Measurements from ENCODE around the gene MOK. TPM values are rescaled to one million over a fixed set of nuclear protein-coding genes. Genes with fewer than 3 reads are reported as not detected.
A peak's percentile ranks its signal among the peaks of the same experiment; 100 is the strongest.

MOK gene
- total RNA-seq, 1 donor from 2014 or later = 5.2 TPM

- Histone ChIP-seq H3K27me3 (ENCODE audit: control insufficient read depth in 3 of 3, insufficient read depth in 3 of 3, low read length in 3 of 3) (no peaks in the 10 kb centered on the region), H3K36me3 (ENCODE audit: control insufficient read depth in 3 of 3, insufficient read depth in 3 of 3, low read length in 3 of 3) (peaks cover 6 to 7% (median 6%) of the 10 kb centered on the region in 3 donors), H3K4me1 (ENCODE audit: control insufficient read depth in 3 of 3, insufficient read depth in 3 of 3, low read length in 3 of 3) (peaks cover 11 to 20% (median 18%) of the 10 kb centered on the region in 3 donors)
These were observed 82.9 kb downstream of the MOK start for GRCh38 chr14:102222009-102222575.

GRCh38 chr14:102221026-102221425 lies 83.9 kb downstream of the MOK start:
- no peak overlapping the region for H3K27ac ChIP-seq (ENCODE audit: low read depth, low read length)
- no peaks in the 10 kb centered on the region for H3K9me3 ChIP-seq (ENCODE audit: control insufficient read depth in 3 of 3, low read length in 3 of 3)
- H3K4me3 ChIP-seq (ENCODE audit: low read length in 3 of 3) = no peak overlapping the region
- H3K4me1 ChIP-seq (ENCODE audit: control insufficient read depth in 3 of 3, insufficient read depth in 3 of 3, low read length in 3 of 3) = peaks cover 13 to 23% (median 19%) of the 10 kb centered on the region in 3 donors
- peaks cover 6 to 7% (median 6%) of the 10 kb centered on the region in 3 donors for H3K36me3 ChIP-seq (ENCODE audit: control insufficient read depth in 3 of 3, insufficient read depth in 3 of 3, low read length in 3 of 3)
- no peak overlapping the region for H3K9ac ChIP-seq (ENCODE audit: low read depth in 1 of 3, low read length in 3 of 3)
- H3K27me3 ChIP-seq (ENCODE audit: control insufficient read depth in 3 of 3, insufficient read depth in 3 of 3, low read length in 3 of 3) = no peaks in the 10 kb centered on the region

More at GRCh38 chr14:102222009-102222575, 82.9 kb downstream of the MOK start:
- Histone ChIP-seq H3K27ac (ENCODE audit: low read depth, low read length) (no peak overlapping the region), H3K9ac (ENCODE audit: low read depth in 1 of 3, low read length in 3 of 3) (no peak overlapping the region), H3K4me3 (ENCODE audit: low read length in 3 of 3) (no peak overlapping the region), H3K9me3 (ENCODE audit: control insufficient read depth in 3 of 3, low read length in 3 of 3) (no peaks in the 10 kb centered on the region)

GRCh38 chr14:102220031-102220430 lies 84.9 kb downstream of the MOK start:
- peaks cover 22 to 33% (median 29%) of the 10 kb centered on the region in 3 donors for H3K4me1 ChIP-seq (ENCODE audit: control insufficient read depth in 3 of 3, insufficient read depth in 3 of 3, low read length in 3 of 3)
- H3K27me3 ChIP-seq (ENCODE audit: control insufficient read depth in 3 of 3, insufficient read depth in 3 of 3, low read length in 3 of 3) = no peaks in the 10 kb centered on the region
- H3K27ac ChIP-seq (ENCODE audit: low read depth, low read length) = no peak overlapping the region
- H3K36me3 ChIP-seq (ENCODE audit: control insufficient read depth in 3 of 3, insufficient read depth in 3 of 3, low read length in 3 of 3) = peaks cover 6 to 7% (median 6%) of the 10 kb centered on the region in 3 donors
- H3K9me3 ChIP-seq (ENCODE audit: control insufficient read depth in 3 of 3, low read length in 3 of 3) = no peaks in the 10 kb centered on the region
- no peak overlapping the region for H3K4me3 ChIP-seq (ENCODE audit: low read length in 3 of 3)
- no peak overlapping the region for H3K9ac ChIP-seq (ENCODE audit: low read depth in 1 of 3, low read length in 3 of 3)

- Histone ChIP-seq H3K4me1 (ENCODE audit: control insufficient read depth in 3 of 3, insufficient read depth in 3 of 3, low read length in 3 of 3) (peaks cover 27 to 37% (median 31%) of the 10 kb centered on the region in 3 donors), H3K27ac (ENCODE audit: low read depth, low read length) (no peak overlapping the region), H3K9ac (ENCODE audit: low read depth in 1 of 3, low read length in 3 of 3) (no peak overlapping the region)
These were observed 85.6 kb downstream of the MOK start for GRCh38 chr14:102219316-102219715.

GRCh38 chr14:102218688-102219087 lies 86.3 kb downstream of the MOK start:
- H3K9ac ChIP-seq (ENCODE audit: low read depth in 1 of 3, low read length in 3 of 3) = no peak overlapping the region

More at GRCh38 chr14:102219316-102219715, 85.6 kb downstream of the MOK start:
- Histone ChIP-seq H3K4me3 (ENCODE audit: low read length in 3 of 3) (no peak overlapping the region), H3K36me3 (ENCODE audit: control insufficient read depth in 3 of 3, insufficient read depth in 3 of 3, low read length in 3 of 3) (peaks cover 6 to 7% (median 6%) of the 10 kb centered on the region in 3 donors), H3K9me3 (ENCODE audit: control insufficient read depth in 3 of 3, low read length in 3 of 3) (no peaks in the 10 kb centered on the region), H3K27me3 (ENCODE audit: control insufficient read depth in 3 of 3, insufficient read depth in 3 of 3, low read length in 3 of 3) (no peaks in the 10 kb centered on the region)

GRCh38 chr14:102217987-102218421 lies 87.0 kb downstream of the MOK start:
- Histone ChIP-seq H3K27ac (ENCODE audit: low read depth, low read length) (no peak overlapping the region), H3K36me3 (ENCODE audit: control insufficient read depth in 3 of 3, insufficient read depth in 3 of 3, low read length in 3 of 3) (peaks cover 4 to 7% (median 5%) of the 10 kb centered on the region in 3 donors), H3K9me3 (ENCODE audit: control insufficient read depth in 3 of 3, low read length in 3 of 3) (no peaks in the 10 kb centered on the region), H3K27me3 (ENCODE audit: control insufficient read depth in 3 of 3, insufficient read depth in 3 of 3, low read length in 3 of 3) (no peaks in the 10 kb centered on the region), H3K4me1 (ENCODE audit: control insufficient read depth in 3 of 3, insufficient read depth in 3 of 3, low read length in 3 of 3) (peaks cover 27 to 37% (median 31%) of the 10 kb centered on the region in 3 donors), H3K9ac (ENCODE audit: low read depth in 1 of 3, low read length in 3 of 3) (peak overlapping the region in 1 of 3 donors; percentile 57), H3K4me3 (ENCODE audit: low read length in 3 of 3) (no peak overlapping the region)

More at GRCh38 chr14:102218688-102219087, 86.3 kb downstream of the MOK start:
- Histone ChIP-seq H3K4me1 (ENCODE audit: control insufficient read depth in 3 of 3, insufficient read depth in 3 of 3, low read length in 3 of 3) (peaks cover 27 to 37% (median 31%) of the 10 kb centered on the region in 3 donors), H3K36me3 (ENCODE audit: control insufficient read depth in 3 of 3, insufficient read depth in 3 of 3, low read length in 3 of 3) (peaks cover 5 to 7% (median 6%) of the 10 kb centered on the region in 3 donors), H3K4me3 (ENCODE audit: low read length in 3 of 3) (no peak overlapping the region), H3K27ac (ENCODE audit: low read depth, low read length) (no peak overlapping the region), H3K9me3 (ENCODE audit: control insufficient read depth in 3 of 3, low read length in 3 of 3) (no peaks in the 10 kb centered on the region), H3K27me3 (ENCODE audit: control insufficient read depth in 3 of 3, insufficient read depth in 3 of 3, low read length in 3 of 3) (no peaks in the 10 kb centered on the region)

- H3K9me3 ChIP-seq (ENCODE audit: control insufficient read depth in 3 of 3, low read length in 3 of 3) = no peaks in the 10 kb centered on the region
- no peak overlapping the region for H3K27ac ChIP-seq (ENCODE audit: low read depth, low read length)
- no peak overlapping the region for H3K9ac ChIP-seq (ENCODE audit: low read depth in 1 of 3, low read length in 3 of 3)
- H3K36me3 ChIP-seq (ENCODE audit: control insufficient read depth in 3 of 3, insufficient read depth in 3 of 3, low read length in 3 of 3) = peaks cover 2 to 4% (median 3%) of the 10 kb centered on the region in 3 donors
- H3K27me3 ChIP-seq (ENCODE audit: control insufficient read depth in 3 of 3, insufficient read depth in 3 of 3, low read length in 3 of 3) = no peaks in the 10 kb centered on the region
- peaks cover 27 to 37% (median 31%) of the 10 kb centered on the region in 3 donors for H3K4me1 ChIP-seq (ENCODE audit: control insufficient read depth in 3 of 3, insufficient read depth in 3 of 3, low read length in 3 of 3)
- H3K4me3 ChIP-seq (ENCODE audit: low read length in 3 of 3) = no peak overlapping the region
These were observed 87.6 kb downstream of the MOK start for GRCh38 chr14:102217399-102217798.

- Histone ChIP-seq H3K27ac (ENCODE audit: low read depth, low read length) (no peak overlapping the region), H3K4me1 (ENCODE audit: control insufficient read depth in 3 of 3, insufficient read depth in 3 of 3, low read length in 3 of 3) (peaks cover 27 to 37% (median 31%) of the 10 kb centered on the region in 3 donors), H3K9ac (ENCODE audit: low read depth in 1 of 3, low read length in 3 of 3) (peak overlapping the region in 1 of 3 donors; percentile 51), H3K27me3 (ENCODE audit: control insufficient read depth in 3 of 3, insufficient read depth in 3 of 3, low read length in 3 of 3) (no peaks in the 10 kb centered on the region), H3K9me3 (ENCODE audit: control insufficient read depth in 3 of 3, low read length in 3 of 3) (no peaks in the 10 kb centered on the region), H3K36me3 (ENCODE audit: control insufficient read depth in 3 of 3, insufficient read depth in 3 of 3, low read length in 3 of 3) (peaks cover 4 to 8% (median 5%) of the 10 kb centered on the region in 3 donors), H3K4me3 (ENCODE audit: low read length in 3 of 3) (peak overlapping the region in 1 of 3 donors; percentile 29)
These were observed 89.3 kb downstream of the MOK start for GRCh38 chr14:102215576-102216250.

- peak overlapping the region in 1 of 3 donors; percentile 51 for H3K9ac ChIP-seq (ENCODE audit: low read depth in 1 of 3, low read length in 3 of 3)
- no peaks in the 10 kb centered on the region for H3K27me3 ChIP-seq (ENCODE audit: control insufficient read depth in 3 of 3, insufficient read depth in 3 of 3, low read length in 3 of 3)
- H3K4me3 ChIP-seq (ENCODE audit: low read length in 3 of 3) = peak overlapping the region in 1 of 3 donors; percentile 29
- H3K9me3 ChIP-seq (ENCODE audit: control insufficient read depth in 3 of 3, low read length in 3 of 3) = no peaks in the 10 kb centered on the region
- H3K4me1 ChIP-seq (ENCODE audit: control insufficient read depth in 3 of 3, insufficient read depth in 3 of 3, low read length in 3 of 3) = peaks cover 27 to 37% (median 31%) of the 10 kb centered on the region in 3 donors
- no peak overlapping the region for H3K27ac ChIP-seq (ENCODE audit: low read depth, low read length)
- peaks cover 4 to 9% (median 6%) of the 10 kb centered on the region in 3 donors for H3K36me3 ChIP-seq (ENCODE audit: control insufficient read depth in 3 of 3, insufficient read depth in 3 of 3, low read length in 3 of 3)
These were observed 89.9 kb downstream of the MOK start for GRCh38 chr14:102215071-102215470.
